HTERT RPE-1 (cell line): ENCODE measurements around the gene TMPRSS4.

Experiments
- in situ Hi-C: fragments of 300-500 bp; cut with MboI; formaldehyde crosslinking; loops from 4 replicates; pipeline ENCODE4 v1.14.3; 2020; ENCODE audit warnings: low sequenced_read_pairs

Gene TMPRSS4

GRCh38 chr11:118151431-118151830 lies 74.6 kb downstream of the TMPRSS4 start:
- in situ Hi-C loops = no loop called here

- in situ Hi-C loops = no loop called here
These were observed 75.2 kb downstream of the TMPRSS4 start for GRCh38 chr11:118152020-118152551.

- in situ Hi-C loops = no loop called here
These were observed 75.9 kb downstream of the TMPRSS4 start, which contains the start of gene SCN4B for GRCh38 chr11:118152552-118153471. TSS of gene SCN4B (minus strand) at chr11:118152823. CDS start at chr11:118152673, 150 bp downstream.

GRCh38 chr11:118153516-118153915 lies 76.6 kb downstream of the TMPRSS4 start:
- in situ Hi-C loops = no loop called here

GRCh38 chr11:118153976-118154375 lies 77.1 kb downstream of the TMPRSS4 start:
- in situ Hi-C loops = no loop called here

GRCh38 chr11:118154641-118155040 lies 77.8 kb downstream of the TMPRSS4 start:
- in situ Hi-C loops = no loop called here

GRCh38 chr11:118155776-118156530 lies 79.1 kb downstream of the TMPRSS4 start:
- in situ Hi-C loops = no loop called here

GRCh38 chr11:118156531-118157185 lies 79.8 kb downstream of the TMPRSS4 start:
- in situ Hi-C loops = no loop called here

GRCh38 chr11:118157186-118157895 lies 80.5 kb downstream of the TMPRSS4 start:
- in situ Hi-C loops = no loop called here

- in situ Hi-C loops = no loop called here
These were observed 84.9 kb downstream of the TMPRSS4 start for GRCh38 chr11:118161786-118162185.

- in situ Hi-C loops = no loop called here
These were observed 86.0 kb downstream of the TMPRSS4 start for GRCh38 chr11:118162846-118163245.

- in situ Hi-C loops = no loop called here
These were observed 86.6 kb downstream of the TMPRSS4 start for GRCh38 chr11:118163494-118163893.

GRCh38 chr11:118164885-118165284 lies 88.0 kb downstream of the TMPRSS4 start:
- in situ Hi-C loops = no loop called here

- in situ Hi-C loops = no loop called here
These were observed 89.8 kb downstream of the TMPRSS4 start for GRCh38 chr11:118166641-118167040.

- in situ Hi-C loops = no loop called here
These were observed 90.4 kb downstream of the TMPRSS4 start for GRCh38 chr11:118167253-118167652.

GRCh38 chr11:118167906-118168305 lies 91.0 kb downstream of the TMPRSS4 start:
- in situ Hi-C loops = no loop called here

- in situ Hi-C loops = no loop called here
These were observed 91.4 kb downstream of the TMPRSS4 start for GRCh38 chr11:118168316-118168715.

GRCh38 chr11:118168751-118169150 lies 91.9 kb downstream of the TMPRSS4 start:
- in situ Hi-C loops = no loop called here

- in situ Hi-C loops = no loop called here
These were observed 92.6 kb downstream of the TMPRSS4 start for GRCh38 chr11:118169300-118170140.
